ENCODE results near the gene CTNNA3. TPM values are rescaled to one million over a fixed set of nuclear protein-coding genes. Genes with fewer than 3 reads are reported as not detected.

CTNNA3 gene
- total RNA-seq, 1 experiment from 2014 or later = 0.32 TPM

GRCh38 chr10:66259836-66260235, 1436.2 kb downstream of the CTNNA3 start:
- Histone ChIP-seq H3K4me2 (ENCODE audit: low read length) (no peak overlapping the region), H3K9me2 (ENCODE audit: insufficient read depth) (no peaks in the 10 kb centered on the region), H3K27ac (ENCODE audit: low read depth, low read length) (no peak overlapping the region), H3K9ac (ENCODE audit: low read length) (no peak overlapping the region), H3K4me1 (ENCODE audit: control insufficient read depth in 1 of 2, insufficient read depth in 2 of 2, low read length in 2 of 2) (no peaks in the 10 kb centered on the region), H3K27me3 (ENCODE audit: insufficient read depth, low read length) (no peaks in the 10 kb centered on the region), H3K4me3 (replicated peaks in 1 of 2; ENCODE audit: low read depth in 1 of 2, low read length in 2 of 2) (no peak overlapping the region), H3K79me2 (ENCODE audit: insufficient read depth, low read length) (no peaks in the 10 kb centered on the region), H4K20me1 (ENCODE audit: insufficient read depth) (no peaks in the 10 kb centered on the region), H3K9me3 (ENCODE audit: control insufficient read depth in 1 of 2, insufficient read depth in 1 of 2, low read depth in 1 of 2, low read length in 2 of 2) (no peaks in the 10 kb centered on the region), H3K36me3 (ENCODE audit: control insufficient read depth in 1 of 2, insufficient read depth in 2 of 2, low read length in 2 of 2) (no peaks in the 10 kb centered on the region), H2AFZ (ENCODE audit: low read depth, low read length, poor library complexity, severe bottlenecking) (no peak overlapping the region)
- no TSS peak for BruUV-seq (replicated peaks)
- ChIA-PET RAD21 (ENCODE audit: low non-redundant PET in 1 of 2, low total read pairs in 2 of 2, uncharacterized antibody in 2 of 2, unreplicated experiment in 2 of 2) (no interaction called here), POLR2A (no interaction called here), CTCF (no interaction called here)
- DNase-seq (ENCODE audit: low read depth, low spot score) (no peak), ATAC-seq (no peak)
- no peak for TF ChIP-seq EZH2 (IDR thresholded peaks at IDR 0.05)
- intact Hi-C loops (cut with micrococcal nuclease) = no loop called here

- H3K4me1 ChIP-seq (ENCODE audit: control insufficient read depth in 1 of 2, insufficient read depth in 2 of 2, low read length in 2 of 2) = no peaks in the 10 kb centered on the region
- no peaks in the 10 kb centered on the region for H4K20me1 ChIP-seq (ENCODE audit: insufficient read depth)
- POLR2A ChIA-PET = no interaction called here
- intact Hi-C loops (cut with micrococcal nuclease) = no loop called here
- H3K4me2 ChIP-seq (ENCODE audit: low read length) = no peak overlapping the region
- no peaks in the 10 kb centered on the region for H3K9me3 ChIP-seq (ENCODE audit: control insufficient read depth in 1 of 2, insufficient read depth in 1 of 2, low read depth in 1 of 2, low read length in 2 of 2)
- H3K27me3 ChIP-seq (ENCODE audit: insufficient read depth, low read length) = no peaks in the 10 kb centered on the region
- RAD21 ChIA-PET (ENCODE audit: low non-redundant PET in 1 of 2, low total read pairs in 2 of 2, uncharacterized antibody in 2 of 2, unreplicated experiment in 2 of 2) = no interaction called here
- ATAC-seq (no peak), DNase-seq (ENCODE audit: low read depth, low spot score) (no peak)
- H3K36me3 ChIP-seq (ENCODE audit: control insufficient read depth in 1 of 2, insufficient read depth in 2 of 2, low read length in 2 of 2) = no peaks in the 10 kb centered on the region
- H3K9me2 ChIP-seq (ENCODE audit: insufficient read depth) = no peaks in the 10 kb centered on the region
- no peak overlapping the region for H3K9ac ChIP-seq (ENCODE audit: low read length)
- no peak for TF ChIP-seq TCF7L2 (IDR thresholded peaks at IDR 0.05; ENCODE audit: borderline replicate concordance, extremely low read depth, insufficient read depth, insufficient read length)
- TF ChIP-seq CBX3 (IDR thresholded peaks at IDR 0.05; ENCODE audit: low read depth) = no peak
- TF ChIP-seq, protein P1, sequence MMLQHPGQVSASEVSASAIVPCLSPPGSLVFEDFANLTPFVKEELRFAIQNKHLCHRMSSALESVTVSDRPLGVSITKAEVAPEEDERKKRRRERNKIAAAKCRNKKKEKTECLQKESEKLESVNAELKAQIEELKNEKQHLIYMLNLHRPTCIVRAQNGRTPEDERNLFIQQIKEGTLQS (IDR thresholded peaks at IDR 0.05) = no peak
- TF ChIP-seq ELF1 (IDR thresholded peaks at IDR 0.05; ENCODE audit: borderline replicate concordance, low read depth) = no peak
- TF ChIP-seq POLR2AphosphoS5 (IDR thresholded peaks at IDR 0.05; ENCODE audit: low read depth, low read length) = no peak
- TF ChIP-seq EZH2phosphoT487 (IDR thresholded peaks at IDR 0.05; ENCODE audit: borderline replicate concordance) = no peak
- no peak for TF ChIP-seq YY1 (IDR thresholded peaks at IDR 0.05; ENCODE audit: extremely low read depth, insufficient replicate concordance, low read depth, low read length)
- no peak for TF ChIP-seq SP1 (IDR thresholded peaks at IDR 0.05; ENCODE audit: low read depth)
- H2AFZ ChIP-seq (ENCODE audit: low read depth, low read length, poor library complexity, severe bottlenecking) = no peak overlapping the region
- CTCF ChIA-PET = no interaction called here
- H3K27ac ChIP-seq (ENCODE audit: low read depth, low read length) = no peak overlapping the region
- H3K4me3 ChIP-seq (replicated peaks in 1 of 2; ENCODE audit: low read depth in 1 of 2, low read length in 2 of 2) = no peak overlapping the region
- no TSS peak for BruUV-seq (replicated peaks)
- H3K79me2 ChIP-seq (ENCODE audit: insufficient read depth, low read length) = no peaks in the 10 kb centered on the region
Observed at GRCh38 chr10:66258693-66259092, 1437.3 kb downstream of the CTNNA3 start.
